Astrocyte of the cerebellum (primary cell): Measurements from ENCODE around the gene EIF1AD.
A peak's percentile ranks its signal among the peaks of the same experiment; 100 is the strongest.

Experiments used
- DNase-seq: peaks from one replicate; pipeline ENCODE4 v3.0.0-alpha.2; 2011; ENCODE audit warnings: low read depth
- H3K4me3 ChIP-seq: 2 replicates; pipeline ENCODE4 v1.5.1; 2011; ENCODE audit warnings: mild to moderate bottlenecking, low read depth, low read length, moderate library complexity
- in situ Hi-C: cut with HindIII; loops from 2 replicates; pipeline ENCODE4 v1.10.0; 2017; ENCODE audit warnings: low sequenced_read_pairs
- TF ChIP-seq, protein P1 (sequence below): IDR thresholded peaks from 2 replicates; pipeline ENCODE4 v1.5.1; 2012; ENCODE audit warnings: low read length, low read depth, moderate library complexity, mild to moderate bottlenecking; ENCODE audit errors: missing control alignments

The EIF1AD gene, protein sequence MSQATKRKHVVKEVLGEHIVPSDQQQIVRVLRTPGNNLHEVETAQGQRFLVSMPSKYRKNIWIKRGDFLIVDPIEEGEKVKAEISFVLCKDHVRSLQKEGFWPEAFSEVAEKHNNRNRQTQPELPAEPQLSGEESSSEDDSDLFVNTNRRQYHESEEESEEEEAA

DNA sequence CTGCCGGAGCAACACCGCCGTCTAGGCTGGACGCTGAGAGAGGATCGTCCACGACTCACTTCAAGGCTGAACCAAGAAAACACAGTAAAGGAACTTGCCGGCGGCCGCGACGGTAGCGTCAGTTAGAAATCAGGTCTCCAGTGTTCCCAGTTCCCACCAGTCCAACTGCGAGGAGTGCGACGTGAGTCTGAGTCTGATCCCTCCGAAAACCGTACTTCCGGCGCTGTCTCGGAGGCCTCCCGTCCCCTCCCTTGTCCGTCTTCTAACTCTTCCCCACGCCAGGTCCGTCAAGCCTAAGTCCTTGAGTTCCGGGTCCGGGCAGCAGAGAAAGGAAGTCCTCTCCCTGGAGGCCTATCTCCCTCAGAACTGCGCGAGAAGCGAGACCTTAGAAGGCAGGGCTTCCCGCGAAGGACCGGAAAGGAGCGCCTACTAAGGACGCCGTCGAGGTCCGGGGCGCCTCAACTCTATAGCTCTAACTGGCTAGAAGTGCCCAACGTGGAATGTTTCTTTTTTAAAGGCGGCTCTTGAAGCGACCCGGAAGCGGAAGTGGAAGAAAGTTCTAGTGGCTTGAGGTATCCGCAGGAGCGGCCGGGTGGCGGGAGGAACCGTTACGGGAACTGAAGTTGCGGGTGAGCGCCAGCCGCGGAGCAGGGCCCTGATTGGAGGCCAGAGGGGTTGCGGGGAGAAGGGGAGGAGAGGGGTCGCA lies at the start of gene EIF1AD, which contains the start of gene BANF1:
TSS of gene EIF1AD (minus strand) at position 216 of the 706 bp plus-strand sequence. CDS start 1,768 bp downstream, outside the sequence.
TSS of gene BANF1 (plus strand) at position 562 of the 706 bp plus-strand sequence. CDS start 748 bp downstream, outside the sequence.
- peak; percentile 96 for DNase-seq
- TF ChIP-seq, protein P1, sequence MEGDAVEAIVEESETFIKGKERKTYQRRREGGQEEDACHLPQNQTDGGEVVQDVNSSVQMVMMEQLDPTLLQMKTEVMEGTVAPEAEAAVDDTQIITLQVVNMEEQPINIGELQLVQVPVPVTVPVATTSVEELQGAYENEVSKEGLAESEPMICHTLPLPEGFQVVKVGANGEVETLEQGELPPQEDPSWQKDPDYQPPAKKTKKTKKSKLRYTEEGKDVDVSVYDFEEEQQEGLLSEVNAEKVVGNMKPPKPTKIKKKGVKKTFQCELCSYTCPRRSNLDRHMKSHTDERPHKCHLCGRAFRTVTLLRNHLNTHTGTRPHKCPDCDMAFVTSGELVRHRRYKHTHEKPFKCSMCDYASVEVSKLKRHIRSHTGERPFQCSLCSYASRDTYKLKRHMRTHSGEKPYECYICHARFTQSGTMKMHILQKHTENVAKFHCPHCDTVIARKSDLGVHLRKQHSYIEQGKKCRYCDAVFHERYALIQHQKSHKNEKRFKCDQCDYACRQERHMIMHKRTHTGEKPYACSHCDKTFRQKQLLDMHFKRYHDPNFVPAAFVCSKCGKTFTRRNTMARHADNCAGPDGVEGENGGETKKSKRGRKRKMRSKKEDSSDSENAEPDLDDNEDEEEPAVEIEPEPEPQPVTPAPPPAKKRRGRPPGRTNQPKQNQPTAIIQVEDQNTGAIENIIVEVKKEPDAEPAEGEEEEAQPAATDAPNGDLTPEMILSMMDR, result no peak
- H3K4me3 ChIP-seq, result peak within 1 kb of the TSS; percentile 73
- in situ Hi-C loops, result no loop called here

DNA sequence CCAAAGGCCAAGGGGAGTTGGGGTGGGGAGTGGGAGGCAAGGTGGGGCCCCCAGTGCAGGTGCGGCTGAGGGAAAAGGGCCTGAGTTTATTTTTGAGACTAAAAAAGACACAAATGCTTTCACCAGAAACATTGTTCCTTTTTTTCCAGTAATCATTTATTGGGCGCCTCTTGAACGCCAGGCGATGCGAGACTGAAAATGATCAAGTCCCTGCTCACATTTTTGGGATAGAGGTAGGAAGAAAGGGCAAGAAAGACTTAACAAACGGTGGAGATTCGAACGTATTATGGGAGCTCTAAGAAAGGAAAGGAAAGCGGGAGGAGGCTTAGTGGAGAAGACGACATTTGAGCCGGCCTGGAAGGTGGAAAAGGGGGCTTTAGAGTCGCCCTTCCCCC lies 49.4 kb upstream of the EIF1AD start:
- no peak for DNase-seq
- peak overlapping the region; percentile 94 for H3K4me3 ChIP-seq
- TF ChIP-seq, protein P1, result no peak
- in situ Hi-C loops, result no loop called here

DNA sequence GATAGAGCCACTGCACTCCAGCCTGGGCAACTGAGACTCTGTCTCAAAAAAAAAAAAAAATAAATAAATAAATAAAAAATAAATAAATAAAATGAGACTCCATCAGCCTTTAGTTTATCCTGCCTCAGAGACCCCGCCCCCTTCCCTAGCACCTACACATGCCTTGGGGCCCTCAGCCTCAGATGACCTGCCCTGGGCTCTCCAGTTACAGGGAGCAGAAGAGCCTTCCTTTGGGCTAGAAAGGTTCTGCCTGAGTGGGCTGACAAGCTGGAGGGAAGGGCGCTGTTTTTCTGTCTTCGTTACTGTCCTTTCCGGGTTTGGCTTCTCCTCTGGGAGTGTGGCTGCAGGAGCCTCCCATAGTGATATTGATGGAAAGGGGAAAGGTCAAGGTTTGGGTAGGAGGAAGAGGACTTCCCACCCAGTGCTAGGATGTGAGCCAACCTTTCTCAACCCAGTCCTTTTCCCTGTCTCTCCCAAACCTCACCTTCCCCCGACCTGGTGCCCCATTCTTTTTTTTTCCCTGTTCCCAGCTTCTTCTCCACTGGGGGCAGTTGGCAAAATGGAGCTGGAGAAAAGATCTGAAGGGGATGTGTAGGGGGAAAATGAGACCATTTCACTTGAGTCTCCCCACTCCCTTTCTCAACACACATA lies 48.7 kb upstream of the EIF1AD start:
- H3K4me3 ChIP-seq, result no peak overlapping the region
- TF ChIP-seq, protein P1, result no peak
- in situ Hi-C loops, result no loop called here
- DNase-seq, result no peak

DNA sequence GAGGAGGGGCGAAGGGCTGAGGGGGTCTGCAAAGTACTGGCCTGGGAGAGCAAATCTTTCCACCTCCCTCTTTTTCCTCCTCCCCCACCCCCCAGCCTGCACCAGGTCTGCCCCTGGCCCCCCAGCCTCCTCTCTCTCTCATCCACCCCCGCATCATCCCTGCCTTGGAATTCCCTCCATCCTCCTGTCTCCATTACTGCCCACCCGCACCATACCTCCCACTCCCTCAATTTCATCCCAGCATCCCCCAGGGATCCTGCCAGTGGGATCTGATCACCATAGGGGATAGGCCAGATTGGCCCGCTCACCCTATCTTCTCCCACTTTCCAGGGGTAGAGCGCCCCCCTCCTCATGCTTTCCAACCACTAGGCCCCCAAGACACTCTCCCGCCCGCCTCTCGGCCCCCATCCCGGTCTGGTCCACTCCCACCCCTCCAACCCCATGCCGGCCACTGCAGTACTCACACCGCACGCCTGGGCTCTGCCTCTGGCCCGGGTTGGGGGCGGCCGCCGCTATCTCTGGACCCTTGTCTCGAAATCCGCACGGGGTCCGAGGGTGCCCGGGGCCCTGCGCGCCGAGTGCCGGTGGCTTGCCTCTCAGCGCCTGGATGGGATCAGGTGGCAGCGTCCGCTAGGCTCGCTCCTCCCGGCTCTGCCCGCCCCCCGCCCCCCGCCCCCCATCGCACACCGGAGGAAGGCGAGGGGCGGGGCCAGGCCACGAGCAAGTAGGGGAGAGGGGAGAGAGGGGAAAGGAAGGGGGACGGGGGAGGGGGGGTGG lies 46.8 kb upstream of the EIF1AD start, which contains the start of gene GAL3ST3:
TSS of gene GAL3ST3 (minus strand) at position 615 of the 777 bp plus-strand sequence. CDS start 3,746 bp downstream, outside the sequence.
- peak within 1 kb of the TSS; percentile 24 for H3K4me3 ChIP-seq
- no peak for DNase-seq
- in situ Hi-C loops, result no loop called here
- TF ChIP-seq, protein P1, result no peak

DNA sequence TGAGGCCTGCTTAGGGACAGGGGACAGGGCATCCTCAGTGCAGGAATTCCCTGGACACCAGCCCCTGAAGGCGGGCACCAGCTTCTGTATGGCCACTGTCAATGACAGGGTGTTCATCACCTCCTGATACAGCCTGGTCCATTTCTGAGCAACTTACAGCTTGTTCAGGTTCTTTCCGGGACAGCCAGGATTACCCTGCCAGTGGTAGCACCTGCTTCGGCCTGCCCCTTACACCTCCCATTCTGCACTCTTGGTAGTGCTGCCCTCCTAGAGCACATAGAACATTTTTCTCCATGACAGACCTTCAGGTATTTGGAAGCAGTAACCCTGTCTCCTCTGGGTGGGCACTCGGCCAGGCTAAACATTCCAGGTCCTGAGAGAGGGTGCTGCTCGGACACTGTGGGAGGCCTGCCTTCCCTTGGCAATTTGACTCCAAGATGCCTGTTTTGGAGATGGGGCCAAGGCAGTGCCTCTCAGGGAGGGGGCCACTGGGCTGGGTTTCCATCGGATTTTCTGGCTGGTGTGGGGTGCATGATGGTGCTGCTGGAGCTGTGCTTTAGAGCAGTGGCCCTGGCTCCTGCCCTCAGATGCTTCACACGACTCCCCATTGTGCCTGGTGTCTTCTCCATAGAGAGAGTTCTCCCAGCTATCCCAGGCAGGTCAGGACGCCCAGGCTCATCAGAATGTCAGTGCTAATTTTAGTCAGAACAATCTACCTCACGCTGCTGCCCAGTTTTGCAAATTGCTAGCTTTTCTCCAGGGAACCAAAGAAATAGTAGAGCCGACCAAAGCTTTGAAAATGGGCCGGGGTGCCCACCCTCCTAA lies 45.8 kb upstream of the EIF1AD start:
- TF ChIP-seq, protein P1, result no peak
- H3K4me3 ChIP-seq, result no peak overlapping the region
- no peak for DNase-seq
- in situ Hi-C loops, result no loop called here

DNA sequence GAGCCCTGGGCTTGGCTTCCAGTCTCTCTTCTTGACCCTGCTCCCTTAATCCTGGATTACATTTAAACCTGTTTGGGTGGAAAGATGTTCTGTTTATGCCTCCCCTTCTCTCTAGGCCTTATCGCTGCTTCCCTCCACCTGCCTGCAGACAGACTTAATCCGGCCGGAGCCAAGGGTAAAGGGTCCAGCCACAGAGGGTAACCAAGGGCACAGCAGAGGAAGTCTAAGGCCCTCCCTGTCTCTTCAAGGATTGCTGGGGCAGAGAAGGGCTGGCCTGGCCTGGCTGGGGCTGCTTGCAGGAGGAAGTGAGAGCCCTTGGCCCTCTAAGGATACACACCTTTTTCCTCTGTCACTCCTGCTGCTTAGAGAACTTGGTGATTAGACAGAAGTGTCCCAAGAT lies 44.9 kb upstream of the EIF1AD start:
- TF ChIP-seq, protein P1, result no peak
- in situ Hi-C loops, result no loop called here
- no peak overlapping the region for H3K4me3 ChIP-seq
- no peak for DNase-seq
